ENCODE results near the gene SYTL4.
A peak's percentile ranks its signal among the peaks of the same experiment; 100 is the strongest.

Gene SYTL4

DNA sequence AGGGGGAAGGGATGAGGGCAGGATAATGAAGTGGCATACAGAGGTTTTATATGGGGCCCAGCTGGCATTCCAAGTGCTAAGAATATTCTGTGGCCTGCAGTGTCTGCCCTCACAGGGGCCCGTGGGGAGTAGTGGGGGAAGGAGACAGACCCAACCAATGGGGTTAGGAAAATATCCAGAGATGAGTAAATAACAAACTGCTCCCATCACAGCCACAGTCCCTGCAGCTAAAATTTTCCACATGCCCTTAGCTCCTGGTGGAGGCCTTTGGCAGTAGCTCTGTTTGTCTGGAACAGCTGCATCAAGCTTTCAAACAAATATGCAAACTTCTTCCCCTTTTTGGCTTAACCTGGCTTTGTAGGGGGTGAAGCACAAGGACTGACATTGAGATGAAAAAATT lies 84.8 kb downstream of the SYTL4 start:
- DNase-seq: peak; percentile 2

DNA sequence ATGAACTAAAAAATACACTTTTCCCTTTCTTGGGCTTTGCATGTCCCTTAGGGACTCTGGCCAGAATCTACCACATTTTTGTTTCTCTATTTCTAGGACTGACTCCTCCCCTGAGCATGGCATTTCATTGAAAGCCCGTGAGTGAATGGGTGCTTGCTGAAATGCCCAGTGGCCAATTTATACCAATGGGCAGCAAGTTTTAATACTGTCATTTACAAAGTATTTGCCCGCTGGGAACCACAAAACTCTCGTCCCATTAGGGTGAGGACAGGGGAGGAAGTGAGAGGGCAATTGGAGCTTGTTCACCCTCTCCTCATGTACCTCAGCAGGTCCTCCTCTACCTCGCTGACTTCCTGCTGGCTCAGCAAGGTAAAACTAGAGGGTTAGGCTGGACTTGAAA lies 86.8 kb downstream of the SYTL4 start:
- no peak for DNase-seq

DNA sequence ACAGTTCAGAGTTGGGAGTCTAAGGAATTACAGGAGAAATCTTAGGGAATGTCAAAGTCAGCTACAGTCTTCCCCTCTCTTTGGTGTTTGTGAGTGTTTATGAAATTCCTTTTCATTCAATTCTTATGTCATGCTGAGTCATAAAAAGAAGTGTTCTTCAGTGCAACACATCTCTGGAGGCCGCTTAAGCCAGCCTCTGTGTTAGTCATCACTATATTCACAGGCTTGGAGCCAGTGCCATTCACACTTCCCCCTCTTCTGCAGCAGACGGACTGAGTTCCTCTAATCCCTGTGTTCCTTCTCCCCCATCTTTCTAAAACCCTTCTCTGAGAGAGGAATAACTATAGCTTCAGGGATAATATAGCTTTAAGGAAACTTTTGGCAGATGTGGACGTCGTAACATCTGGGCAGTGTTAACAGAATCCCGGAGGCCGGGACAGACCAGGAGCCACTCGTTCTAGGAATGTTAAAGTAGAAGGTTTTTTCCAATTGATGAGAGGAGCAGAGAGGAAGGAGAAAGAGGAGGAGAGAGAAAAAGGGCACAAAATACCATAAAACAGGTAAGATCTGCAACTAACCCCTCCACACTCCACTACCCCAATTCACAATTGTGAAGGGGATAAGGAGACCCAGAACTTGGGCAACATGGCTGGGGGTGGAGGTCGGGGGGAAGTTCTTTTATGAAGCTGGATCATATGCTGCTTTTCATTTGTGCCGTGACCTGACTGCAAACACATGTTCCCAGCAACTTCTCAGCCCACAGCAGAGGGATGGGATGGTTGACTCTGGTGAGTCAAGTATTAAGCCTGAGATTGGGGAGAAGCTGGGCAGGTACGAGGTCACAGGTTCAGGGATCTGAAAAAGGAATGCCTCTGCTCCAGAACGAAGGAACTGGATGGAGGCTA lies 87.7 kb downstream of the SYTL4 start, which contains the start of gene SRPX2:
Gene SRPX2 (plus strand): TSS at position 244 of the 905 bp plus-strand sequence. CDS start 2,124 bp downstream, outside the sequence.
- DNase-seq: peak; percentile 82

DNA sequence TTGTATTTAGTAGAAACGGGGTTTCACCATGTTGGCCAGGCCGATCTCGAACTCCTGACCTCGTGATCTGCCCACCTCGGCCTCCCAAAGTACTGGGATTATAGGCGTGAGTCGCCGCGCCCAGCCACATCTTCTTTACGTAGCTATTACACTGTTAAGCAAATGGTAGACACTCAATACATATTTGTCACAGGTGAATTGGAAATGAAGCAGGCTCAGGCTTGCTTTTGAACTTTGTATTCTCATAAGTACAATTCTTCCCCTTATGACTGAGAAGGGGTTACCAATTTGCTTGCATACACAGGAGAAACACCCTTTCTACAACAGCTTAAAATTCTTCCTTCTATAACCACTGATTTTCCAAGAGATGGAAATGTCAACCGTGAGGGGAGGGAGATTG lies 88.7 kb downstream of the SYTL4 start:
- no peak for DNase-seq

DNA sequence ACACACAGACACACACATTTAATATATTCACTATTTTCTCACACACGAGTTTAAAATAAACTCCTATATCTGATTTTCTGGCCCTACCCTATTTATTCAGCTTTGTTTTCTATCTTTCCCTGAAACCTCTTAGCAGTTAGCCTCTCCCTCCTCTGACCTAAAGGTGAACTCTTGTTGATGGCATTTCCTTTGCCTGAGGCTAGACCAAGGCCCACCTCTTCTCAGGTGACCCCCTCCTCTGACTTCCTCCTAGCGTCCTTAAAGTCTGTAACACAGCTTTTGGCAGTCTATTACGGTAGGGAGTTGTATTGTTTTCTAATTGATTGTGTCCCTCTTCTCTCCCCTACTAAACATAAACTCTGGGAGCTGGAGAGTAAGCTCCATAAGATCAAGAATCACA lies 89.6 kb downstream of the SYTL4 start:
- DNase-seq: no peak

DNA sequence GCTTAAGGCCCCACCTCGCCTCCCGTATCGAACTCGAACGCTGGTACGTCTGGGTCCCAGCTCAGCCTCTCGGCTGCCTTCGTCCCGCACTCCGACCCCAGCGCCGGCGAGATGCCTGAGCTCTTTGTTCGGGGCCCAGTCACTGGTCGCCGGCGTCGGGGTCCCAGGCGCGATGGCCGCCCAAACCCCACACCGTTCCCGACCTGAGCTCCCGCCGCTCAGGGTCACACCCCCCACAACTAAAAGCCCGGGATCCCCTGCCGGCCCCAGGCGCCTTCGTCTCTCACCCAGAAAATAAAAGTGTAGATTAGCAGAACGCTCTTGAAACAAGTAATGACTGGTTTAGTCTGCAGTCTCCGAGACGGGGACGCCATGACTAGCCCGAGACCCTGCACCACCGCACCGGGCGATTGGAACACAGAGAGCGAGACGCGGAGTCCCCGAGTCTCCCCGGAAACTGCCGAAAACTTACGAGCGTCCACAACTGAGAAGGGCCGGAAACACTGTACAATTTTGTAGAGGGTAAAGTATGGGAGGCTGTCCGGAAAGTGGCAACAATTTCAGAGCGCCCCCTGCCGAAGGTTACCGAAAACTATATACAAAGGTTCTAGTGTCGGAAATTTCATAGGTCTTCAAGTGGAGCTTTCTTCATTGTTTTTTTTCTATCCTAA lies 95.5 kb downstream of the SYTL4 start, which contains the start of gene TSPAN6:
Gene TSPAN6 (minus strand): TSS at position 486 of the 671 bp plus-strand sequence. CDS start 112 bp downstream, at position 374.
- peak; percentile 1 for DNase-seq

GRCh38 chrX:100635989-100636320 lies 96.0 kb downstream of the SYTL4 start:
- no peak for DNase-seq

DNA sequence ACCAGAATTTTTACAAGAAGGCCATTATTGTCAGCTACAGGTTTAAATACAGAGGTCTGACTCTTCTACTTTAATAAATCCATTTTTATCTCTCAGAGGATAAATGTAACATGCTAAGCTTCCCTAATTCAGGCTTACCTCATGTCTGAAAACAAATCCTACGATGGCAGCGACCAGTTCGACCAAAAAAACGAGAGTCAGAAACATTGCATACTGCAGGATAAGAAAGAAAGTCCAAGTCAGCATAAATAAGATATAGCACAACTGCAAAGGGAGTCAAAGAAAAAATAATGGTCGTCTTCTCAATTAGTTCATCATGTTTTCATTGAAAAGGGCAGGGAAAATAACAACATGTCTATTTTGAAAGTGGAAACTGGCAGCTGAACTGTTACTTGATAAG lies 96.9 kb downstream of the SYTL4 start:
- DNase-seq: no peak

DNA sequence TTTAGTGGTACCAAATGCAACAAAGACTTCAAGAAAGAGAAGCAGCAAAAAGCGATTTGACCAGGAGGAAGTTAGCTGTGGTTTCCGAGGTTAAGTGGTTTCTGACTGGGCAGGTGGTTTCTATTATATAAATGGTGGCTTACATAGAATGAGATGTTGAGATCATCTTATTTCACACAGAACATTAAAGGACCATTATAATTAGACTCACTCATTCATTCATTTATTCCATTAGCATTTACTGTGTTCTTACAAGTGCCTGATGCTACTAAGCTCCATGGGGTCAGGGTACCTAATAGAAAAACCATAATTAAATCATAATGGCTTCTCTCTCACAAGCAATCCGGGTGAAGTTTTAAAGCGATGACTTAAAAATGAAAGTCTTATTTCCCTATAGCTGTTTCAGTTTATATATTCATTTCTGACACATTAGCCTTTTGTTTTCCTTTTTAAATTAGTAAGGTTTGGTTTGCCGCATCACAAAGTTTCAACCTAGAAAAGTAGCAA lies 105.9 kb downstream of the SYTL4 start:
- peak; percentile 67 for DNase-seq
